B cell (primary cell): ENCODE measurements around the gene ERBIN. TPM values are rescaled to one million over a fixed set of nuclear protein-coding genes. Genes with fewer than 3 reads are reported as not detected.

Source experiments
- ATAC-seq: fragments of 200-7000 bp; cut with Tn5 transposase; one replicate; pipeline ENCODE4 v1.10.0; 2021; ENCODE audit warnings: low read depth, mild to moderate bottlenecking, moderate number of reproducible peaks, moderate library complexity
- CTCF ChIA-PET: fragments of 350-600 bp; sonication (Branson Sonifier 250); formaldehyde crosslinking; loops from one replicate; lab custom pipeline; 2021; ENCODE audit warnings: antibody characterized with exemption, inconsistent platforms; lab: Charles Lee
- POLR2A ChIA-PET: fragments of 350-600 bp; sonication (Branson Sonifier 250); formaldehyde crosslinking; loops from one replicate; lab custom pipeline; 2021; ENCODE audit warnings: antibody characterized with exemption; lab: Charles Lee
- DNase-seq: peaks from one replicate; pipeline ENCODE4 v3.0.0; 2013
- H2AFZ ChIP-seq: 2 replicates; pipeline ENCODE4 v1.6.1; 2012; ENCODE audit warnings: mild to moderate bottlenecking, low read depth, low read length; ENCODE audit not compliant: insufficient read depth, poor library complexity, severe bottlenecking
- H3K27ac ChIP-seq, 2 donors: 1 replicate in 1 of 2; 2 replicates in 1 of 2; pipeline ENCODE4 v1.5.1; 2012 to 2013; ENCODE audit warnings: low read length in 2 of 2, mild to moderate bottlenecking in 2 of 2, moderate library complexity in 1 of 2
- H3K27me3 ChIP-seq, 4 experiments: fragments of 200-600 bp in 1 of 4; sonication (generic) in 1 of 4; replicated peaks in 1 of 4; 1 replicate in 2 of 4; 2 replicates in 2 of 4; pipeline versions ENCODE4 v1.6.1 to v1.7.0; 2013 to 2016; ENCODE audit warnings: low read length in 3 of 4, mild to moderate bottlenecking in 2 of 4, mixed read lengths in 1 of 4, moderate library complexity in 1 of 4; ENCODE audit not compliant: insufficient read depth in 4 of 4, control insufficient read depth in 3 of 4; ENCODE audit errors: control extremely low read depth in 1 of 4
- H3K36me3 ChIP-seq, 2 experiments: replicated peaks in 1 of 2; 1 replicate in 1 of 2; 2 replicates in 1 of 2; pipeline versions ENCODE4 v1.6.1 to v1.7.1; 2013; ENCODE audit warnings: low read length in 1 of 2; ENCODE audit not compliant: insufficient read depth in 2 of 2, control insufficient read depth in 1 of 2; ENCODE audit errors: control extremely low read depth in 1 of 2, extremely low read depth in 1 of 2
- H3K4me1 ChIP-seq, 2 donors: fragments of 200-600 bp in 1 of 2; sonication (generic) in 1 of 2; 1 replicate in 1 of 2; 2 replicates in 1 of 2; pipeline versions ENCODE4 v1.5.1 to v1.6.1; 2013 to 2017; ENCODE audit warnings: low read length in 2 of 2; ENCODE audit not compliant: control insufficient read depth in 2 of 2, insufficient read depth in 2 of 2
- H3K4me2 ChIP-seq: replicated peaks from 2 replicates; pipeline ENCODE3; 2012; ENCODE audit warnings: mild to moderate bottlenecking, low read depth, low read length; ENCODE audit not compliant: poor library complexity, severe bottlenecking
- H3K4me3 ChIP-seq, 5 experiments: fragments of 200-600 bp in 1 of 5; sonication (generic) in 1 of 5; 1 replicate in 3 of 5; 2 replicates in 2 of 5; pipeline versions ENCODE4 v1.5.1 to v1.7.0; 2011 to 2016; ENCODE audit warnings: low read length in 4 of 5, mild to moderate bottlenecking in 4 of 5, low read depth in 2 of 5, control low read depth in 1 of 5, moderate library complexity in 1 of 5; ENCODE audit not compliant: insufficient read depth in 1 of 5; ENCODE audit errors: control extremely low read depth in 1 of 5, extremely low read depth in 1 of 5
- H3K79me2 ChIP-seq: fragments of 200-600 bp; sonication (generic); one replicate; pipeline ENCODE4 v1.6.0; 2016; ENCODE audit warnings: low read length; ENCODE audit not compliant: control insufficient read depth, insufficient read depth
- H3K9ac ChIP-seq: fragments of 200-600 bp; sonication (generic); 2 replicates; pipeline ENCODE4 v1.6.1; 2017; ENCODE audit warnings: mild to moderate bottlenecking, low read length, moderate library complexity
- H3K9me3 ChIP-seq, 3 donors: one replicate each; pipeline versions ENCODE4 v1.6.1 to v1.7.1; 2013; ENCODE audit warnings: low read length in 2 of 3; ENCODE audit not compliant: control insufficient read depth in 2 of 3, insufficient read depth in 1 of 3; ENCODE audit errors: control extremely low read depth in 1 of 3
- H4K20me1 ChIP-seq: 2 replicates; pipeline ENCODE4 v1.6.0; 2012; ENCODE audit warnings: mild to moderate bottlenecking, low read length; ENCODE audit not compliant: insufficient read depth, control insufficient read depth, poor library complexity, severe bottlenecking
- H3K27ac Mint-ChIP-seq: one replicate; pipeline ENCODE4 v1.8.0; 2021; ENCODE audit warnings: mixed read lengths
- H3K27me3 Mint-ChIP-seq: one replicate; pipeline ENCODE4 v1.8.0; 2021; ENCODE audit warnings: mixed read lengths
- H3K4me1 Mint-ChIP-seq: one replicate; pipeline ENCODE4 v1.8.0; 2021; ENCODE audit warnings: mixed read lengths
- H3K4me3 Mint-ChIP-seq: one replicate; pipeline ENCODE4 v1.8.0; 2021; ENCODE audit warnings: mixed read lengths
- H3K9me3 Mint-ChIP-seq: one replicate; pipeline ENCODE4 v1.8.0; 2022; ENCODE audit warnings: mixed read lengths; ENCODE audit not compliant: insufficient read depth
- CTCF ChIP-seq: fragments of 200-600 bp; IDR thresholded peaks from one replicate; pipeline ENCODE4 v1.8.0; 2022; ENCODE audit warnings: antibody characterized with exemption, mild to moderate bottlenecking
- EZH2 ChIP-seq: IDR thresholded peaks from 2 replicates; pipeline ENCODE4 v1.6.1; 2012; ENCODE audit warnings: borderline replicate concordance, low read depth, mild to moderate bottlenecking, moderate library complexity, low read length; ENCODE audit not compliant: insufficient read depth, poor library complexity, severe bottlenecking
- WGBS: methylation state at CpG from one replicate; pipeline ENCODE4 v1.1.5; 2013; ENCODE audit warnings: missing lambda C conversion rate; ENCODE audit not compliant: insufficient coverage; 5-methylcytosine and 5-hydroxymethylcytosine counted together
- intact Hi-C: fragments of 100-400 bp; cut with micrococcal nuclease; formaldehyde crosslinking; loops from one replicate; pipeline ENCODE4 v1.10.0; 2022
- polyA plus RNA-seq: library from polyadenylated mRNA; depleted of rRNA; stranded (reverse); fragments of >200 nt; gene quantifications from 2 replicates; pipeline ENCODE4 v1.2.3, GENCODE V29; 2012
- total RNA-seq, 2 donors: library from RNA; stranded (reverse); fragments of 120-200 nt in 1 of 2; gene quantifications; 1 replicate in 1 of 2; 2 replicates in 1 of 2; pipeline versions ENCODE4 v1.2.3 to v1.2.4, GENCODE V29; 2013 to 2022

ERBIN gene
- total and polyA plus RNA-seq, 2 donors (not counting 1 experiment from before 2014, with no cell fraction given), result 27.7 to 106 TPM

- TF ChIP-seq EZH2 (no peak), CTCF (no peak)
- CTCF ChIA-PET, result no interaction called here
- no peak overlapping the region for H3K4me3 ChIP-seq
- H3K4me3 Mint-ChIP-seq, result no peak overlapping the region
- H3K79me2 ChIP-seq, result no peaks in the 10 kb centered on the region
- no peaks in the 10 kb centered on the region for H3K4me1 ChIP-seq
- H3K9me3 ChIP-seq, result peaks cover 2 to 11% (median 6%) of the 10 kb centered on the region in 3 donors
- no peak overlapping the region for H3K27ac Mint-ChIP-seq
- no peaks in the 10 kb centered on the region for H3K27me3 Mint-ChIP-seq
- no peaks in the 10 kb centered on the region for H4K20me1 ChIP-seq
- peaks cover 2 to 5% of the 10 kb centered on the region in 2 experiments for H3K36me3 ChIP-seq
- H3K27me3 ChIP-seq, result no peaks in the 10 kb centered on the region
- H3K27ac ChIP-seq, result no peak overlapping the region
- H3K4me2 ChIP-seq, result no peak overlapping the region
- no peak for ATAC-seq
- no peaks in the 10 kb centered on the region for H3K4me1 Mint-ChIP-seq
- intact Hi-C loops, result no loop called here
- no peak overlapping the region for H2AFZ ChIP-seq
- H3K9ac ChIP-seq, result no peak overlapping the region
- H3K9me3 Mint-ChIP-seq, result peaks cover 7% of the 10 kb centered on the region
- POLR2A ChIA-PET, result interaction anchor here (0.7 kb wide), 1 partner anchor 63 kb away, joined by 3 read pairs; no protein-coding TSS in a partner anchor
- DNase-seq, result no peak
- no CpG with 5 or more reads among the region's 2 CpGs for WGBS
Measured at GRCh38 chr5:66089384-66089783, 163.0 kb downstream of the ERBIN start.

- CTCF ChIA-PET, result no interaction called here
- Mint-ChIP-seq H3K4me3 (no peak overlapping the region), H3K4me1 (no peaks in the 10 kb centered on the region), H3K27ac (no peak overlapping the region), H3K9me3 (peaks cover 19% of the 10 kb centered on the region), H3K27me3 (no peaks in the 10 kb centered on the region)
- DNase-seq (no peak), ATAC-seq (no peak)
- Histone ChIP-seq H3K79me2 (no peaks in the 10 kb centered on the region), H3K9ac (no peak overlapping the region), H3K27me3 (no peaks in the 10 kb centered on the region), H3K4me1 (no peaks in the 10 kb centered on the region), H3K36me3 (no peaks in the 10 kb centered on the region), H3K9me3 (peaks cover 7 to 34% (median 31%) of the 10 kb centered on the region in 3 donors), H4K20me1 (no peaks in the 10 kb centered on the region), H2AFZ (no peak overlapping the region), H3K4me2 (no peak overlapping the region), H3K4me3 (no peak overlapping the region), H3K27ac (no peak overlapping the region)
- POLR2A ChIA-PET, result no interaction called here
- TF ChIP-seq EZH2, result no peak
- 100% methylated on average over 1 of the region's 2 CpGs for WGBS
- intact Hi-C loops, result no loop called here
Measured at GRCh38 chr5:66100851-66101250, 174.5 kb downstream of the ERBIN start.
